Activated CD4-positive, alpha-beta T cell treated with anti-CD3 and anti-CD28 coated beads for 4 hours (primary cell): Measurements from ENCODE around the gene EPHA3.

Experiments
- DNase-seq, 2 donors: peaks; one replicate each; pipeline ENCODE4 v3.0.0-alpha.2; 2020

Gene EPHA3

DNA sequence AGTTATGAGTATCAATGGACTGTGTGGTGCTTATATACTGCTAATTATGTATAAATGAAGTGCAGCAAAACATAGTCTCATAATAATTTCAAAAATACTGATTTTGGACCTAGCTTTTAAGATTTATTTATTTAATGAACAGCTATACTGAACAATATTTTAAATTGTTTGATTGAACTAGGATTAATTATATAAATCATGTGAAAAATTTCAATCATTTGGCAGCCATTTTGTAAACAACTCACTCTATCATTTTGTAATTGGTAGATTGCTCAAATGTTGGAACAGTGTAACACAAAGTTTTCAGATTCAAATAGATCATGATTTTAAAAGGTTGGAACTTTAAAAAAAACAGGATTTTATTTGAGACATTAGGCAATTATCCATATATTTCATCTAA, 47.0 kb downstream of the EPHA3 start:
- DNase-seq, result no peak

- DNase-seq, result no peak
Observed at GRCh38 chr3:89155811-89156210, 48.4 kb downstream of the EPHA3 start.

- no peak for DNase-seq
Observed at GRCh38 chr3:89157575-89157974, 50.2 kb downstream of the EPHA3 start.

- no peak for DNase-seq
Observed at GRCh38 chr3:89159605-89160004, 52.2 kb downstream of the EPHA3 start.

- DNase-seq, result no peak
Observed at GRCh38 chr3:89164774-89165173, 57.4 kb downstream of the EPHA3 start.

- DNase-seq, result no peak
Observed at GRCh38 chr3:89165636-89166263, 58.3 kb downstream of the EPHA3 start.

- DNase-seq, result no peak
Observed at GRCh38 chr3:89171687-89172545, 64.5 kb downstream of the EPHA3 start.

GRCh38 chr3:89173546-89173945, 66.1 kb downstream of the EPHA3 start:
- DNase-seq, result no peak

DNA sequence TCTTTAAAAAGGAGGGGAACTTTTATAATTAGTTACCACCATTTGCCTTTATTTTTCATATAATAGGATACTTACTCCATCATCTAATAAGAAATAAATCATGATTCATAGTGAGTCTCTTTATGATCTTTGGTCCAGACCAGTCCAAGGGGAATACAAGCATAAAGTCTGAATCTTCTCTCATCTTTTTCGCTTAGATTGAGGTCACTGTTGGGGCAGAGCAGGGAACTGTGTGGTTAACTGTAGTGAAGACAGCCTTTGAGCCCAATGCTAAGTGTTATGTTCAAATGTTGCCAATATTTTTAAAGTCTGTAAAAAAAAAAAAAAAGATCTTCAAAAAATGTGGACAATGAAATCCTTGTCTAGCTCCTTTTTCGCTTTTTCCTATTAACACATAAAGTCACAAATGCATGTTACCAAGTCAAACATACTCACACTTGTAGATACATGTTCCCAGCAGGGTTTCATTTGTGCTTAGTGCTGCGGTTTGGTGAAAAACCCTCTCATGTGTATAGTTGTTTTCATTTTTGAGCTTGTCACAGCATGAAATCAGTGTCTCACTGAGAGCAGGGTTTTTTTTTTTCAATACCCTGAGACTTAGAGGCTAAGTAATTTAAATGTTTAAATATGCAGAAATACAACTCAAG, 72.1 kb downstream of the EPHA3 start:
- no peak for DNase-seq

GRCh38 chr3:89180334-89180733, 72.9 kb downstream of the EPHA3 start:
- no peak for DNase-seq

GRCh38 chr3:89182056-89182455, 74.6 kb downstream of the EPHA3 start:
- DNase-seq, result no peak

GRCh38 chr3:89184151-89184995, 77.0 kb downstream of the EPHA3 start:
- DNase-seq, result no peak

DNA sequence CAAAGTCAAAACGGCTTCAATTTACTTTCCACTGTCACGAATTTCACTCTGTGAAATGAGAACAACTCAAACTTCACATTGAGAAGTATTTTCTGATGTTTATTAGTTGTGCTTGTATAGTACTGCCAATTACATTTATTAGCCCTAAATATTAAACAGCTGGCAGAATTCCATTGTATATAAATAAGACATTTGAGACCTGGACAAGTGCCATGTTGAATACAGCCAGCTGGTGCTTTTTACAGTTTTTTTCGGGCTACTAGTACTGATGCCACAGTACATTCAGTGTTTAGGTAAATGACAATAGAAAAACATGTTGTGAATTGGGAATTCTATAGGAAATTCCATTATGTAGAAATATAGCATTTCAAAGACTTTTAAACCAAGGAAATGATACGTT, 79.0 kb downstream of the EPHA3 start:
- DNase-seq, result no peak

GRCh38 chr3:89198591-89198990, 91.2 kb downstream of the EPHA3 start:
- no peak for DNase-seq

DNA sequence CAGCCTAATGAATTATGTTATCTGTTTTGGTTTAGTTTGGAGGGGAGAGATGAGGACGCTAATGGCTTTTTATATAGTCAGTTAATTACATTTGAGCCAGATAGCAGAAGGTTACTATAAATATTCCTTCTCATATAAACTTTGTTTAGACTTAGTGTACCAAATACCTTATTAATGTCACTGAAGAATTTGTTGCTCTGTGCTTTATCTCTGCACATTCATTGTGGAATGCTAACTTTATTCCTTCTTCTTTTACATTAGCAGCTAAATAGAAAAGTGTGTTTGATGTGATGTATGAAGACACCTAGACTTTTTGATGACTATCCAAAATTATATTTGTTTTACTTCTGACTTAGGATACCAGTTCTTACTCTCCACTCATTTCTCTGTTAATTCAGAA, 105.2 kb downstream of the EPHA3 start:
- no peak for DNase-seq

DNA sequence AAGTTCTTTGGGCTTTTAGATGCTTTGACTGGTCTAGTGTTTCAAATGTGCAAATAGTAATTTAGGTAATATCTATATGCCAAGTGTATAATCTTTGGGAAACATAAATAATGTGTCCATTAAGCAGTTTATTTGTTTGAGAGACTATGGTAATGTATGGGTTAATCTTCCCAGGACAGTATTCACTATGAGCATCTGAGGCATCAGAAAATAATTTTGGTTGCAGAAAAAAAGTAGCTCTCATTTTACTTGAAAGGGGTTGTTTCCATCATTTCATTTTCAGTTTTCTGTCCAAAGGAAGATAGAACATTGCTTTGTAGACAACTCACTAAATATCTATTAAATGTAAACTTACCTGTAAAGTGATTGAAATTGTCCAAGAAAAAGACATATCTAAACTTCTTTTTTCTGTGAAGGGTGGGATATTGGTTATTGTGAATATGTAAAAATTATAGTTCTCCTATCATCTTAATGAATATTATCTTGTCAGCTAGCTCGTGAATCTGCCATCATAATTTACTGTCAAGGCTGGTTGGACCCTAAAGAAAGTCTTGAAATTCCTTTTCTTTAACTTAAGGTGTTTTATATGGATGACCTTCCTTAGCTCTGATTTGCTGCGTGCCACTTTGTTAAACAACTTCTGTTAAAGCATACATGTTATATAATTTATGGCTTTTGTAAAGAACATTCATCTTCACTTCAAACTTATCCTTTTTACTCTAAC, 108.8 kb downstream of the EPHA3 start:
- DNase-seq, result no peak

- DNase-seq, result no peak
Observed at GRCh38 chr3:89217148-89217685, 109.8 kb downstream of the EPHA3 start.

DNA sequence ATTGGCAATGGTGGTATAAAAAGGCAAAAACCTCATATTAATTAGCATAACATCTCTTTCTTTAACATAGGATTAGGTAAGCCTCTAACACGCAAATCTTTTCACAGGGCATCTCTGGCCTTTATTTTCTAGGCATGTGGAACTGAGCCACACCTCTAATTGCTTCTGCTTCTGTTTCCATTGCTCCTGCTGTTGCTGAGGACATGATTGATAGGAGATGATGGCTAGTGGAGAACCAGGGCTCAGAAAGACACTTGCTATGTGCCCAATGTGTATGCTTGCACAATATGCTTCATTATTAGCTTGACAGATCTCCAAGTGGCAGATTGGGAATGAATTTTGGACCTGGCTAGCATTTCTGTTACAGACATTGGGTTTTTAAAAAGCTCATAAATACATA, 114.5 kb downstream of the EPHA3 start:
- DNase-seq, result no peak

- no peak for DNase-seq
Observed at GRCh38 chr3:89223188-89223587, 115.8 kb downstream of the EPHA3 start.

- DNase-seq, result no peak
Observed at GRCh38 chr3:89227218-89227617, 119.8 kb downstream of the EPHA3 start.

GRCh38 chr3:89227634-89228033, 120.2 kb downstream of the EPHA3 start:
- no peak for DNase-seq

DNA sequence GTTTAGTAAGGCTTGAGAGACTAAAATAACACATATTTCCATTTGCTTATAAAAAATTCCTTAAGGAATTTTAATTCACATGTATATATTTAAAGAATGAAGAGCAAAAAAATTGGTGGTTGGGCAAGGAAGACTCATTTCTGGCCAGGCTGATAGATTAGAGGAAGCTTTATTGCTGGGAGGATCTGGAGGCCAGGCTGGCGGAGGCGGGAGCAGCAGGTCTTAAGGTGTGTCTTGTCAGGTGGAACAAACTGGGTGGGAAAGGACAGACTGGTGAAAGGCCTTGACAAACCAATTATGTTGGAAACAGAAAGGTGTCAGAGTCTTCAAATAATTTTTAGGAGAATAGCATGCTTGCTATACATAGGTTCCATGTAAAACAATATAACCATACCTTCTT, 124.7 kb downstream of the EPHA3 start:
- DNase-seq, result no peak
